NK-92 (cell line): ENCODE measurements around the gene ZNF331.
A peak's percentile ranks its signal among the peaks of the same experiment; 100 is the strongest.

ENCODE experiments used
- DNase-seq: peaks from one replicate; lab custom pipeline; 2025; ENCODE audit not compliant: unreplicated experiment; lab: John Stamatoyannopoulos, UW

The ZNF331 gene

DNA sequence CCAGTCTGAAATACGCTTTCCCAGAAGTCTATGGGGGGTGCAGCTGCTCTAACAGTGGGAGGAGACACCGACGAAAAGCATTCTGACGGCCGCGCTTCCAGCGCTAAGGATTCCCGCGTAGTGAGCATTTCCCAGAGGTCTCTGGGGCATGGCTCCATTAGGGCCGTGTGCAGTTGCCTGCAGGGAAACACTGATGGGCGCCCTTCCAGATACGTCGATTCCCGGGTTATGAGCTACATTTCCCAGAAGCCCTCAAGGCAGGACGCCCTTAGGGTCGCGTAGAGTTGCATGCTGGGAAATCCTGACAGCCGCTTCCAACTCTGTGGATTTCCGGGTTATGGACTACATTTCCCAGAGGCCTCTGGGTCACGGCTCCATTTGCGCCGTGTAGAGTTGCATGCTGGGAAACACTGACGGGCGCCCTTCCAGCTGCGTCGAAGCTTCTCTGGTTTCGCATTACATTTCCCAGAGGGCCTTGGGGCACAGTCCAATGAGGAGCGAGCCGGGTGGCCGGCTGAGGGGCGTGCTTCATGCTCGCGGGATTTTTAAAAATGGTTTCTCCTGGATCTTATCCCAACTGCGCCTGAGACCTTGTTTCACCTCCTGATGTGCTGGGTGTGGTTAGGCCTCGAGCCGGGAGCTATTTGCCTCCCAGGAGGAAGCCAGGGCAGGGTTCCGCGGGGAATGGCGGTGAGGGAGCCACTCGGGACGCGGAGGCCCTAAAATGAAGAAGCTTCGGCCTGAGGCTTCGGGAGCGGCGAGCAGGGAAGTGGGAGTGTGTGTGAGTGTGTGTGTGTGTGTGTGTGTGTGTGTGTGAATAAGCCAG lies 17.2 kb upstream of the ZNF331 start:
- peak; percentile 38 for DNase-seq

DNA sequence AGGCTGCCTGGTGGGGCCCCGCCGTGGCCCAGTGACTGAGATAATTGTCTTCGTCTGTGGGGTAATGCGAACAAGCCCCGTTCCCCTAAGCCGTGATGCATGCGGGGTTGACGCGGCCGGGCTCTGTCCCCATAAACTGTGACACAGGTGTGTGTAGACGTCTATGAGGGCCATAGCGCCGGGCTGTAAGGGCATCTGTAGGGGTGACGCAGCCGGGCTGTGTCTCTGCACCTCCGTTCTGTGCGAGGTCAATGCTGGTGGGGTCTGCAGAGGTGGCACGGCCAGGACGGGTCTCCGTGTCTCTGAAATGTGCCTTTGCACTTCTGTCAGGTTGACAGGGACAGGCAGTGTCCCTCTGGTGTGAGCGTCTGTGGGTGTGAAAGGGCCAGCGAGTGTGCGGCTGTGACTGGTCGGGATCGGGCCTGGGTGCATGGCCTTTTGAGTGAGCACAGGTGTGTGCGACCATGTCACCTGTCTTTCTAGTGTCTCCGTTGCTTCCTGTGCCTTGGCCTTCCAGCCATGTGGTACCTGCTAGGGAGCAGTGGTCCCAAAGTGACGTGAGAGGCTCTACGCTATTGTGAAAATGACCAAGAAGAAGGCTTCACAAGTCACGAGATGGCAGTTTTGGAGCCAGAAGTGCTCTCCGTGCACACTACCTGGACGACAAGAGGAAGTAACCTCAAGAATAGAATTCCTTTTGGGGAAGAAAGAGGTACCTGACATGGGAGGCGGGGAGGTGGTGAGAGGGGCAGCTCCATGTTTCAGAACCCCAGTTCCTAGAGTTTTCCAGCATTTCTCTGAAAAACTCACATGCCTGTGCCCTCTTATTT lies 16.4 kb upstream of the ZNF331 start:
- no peak for DNase-seq

DNA sequence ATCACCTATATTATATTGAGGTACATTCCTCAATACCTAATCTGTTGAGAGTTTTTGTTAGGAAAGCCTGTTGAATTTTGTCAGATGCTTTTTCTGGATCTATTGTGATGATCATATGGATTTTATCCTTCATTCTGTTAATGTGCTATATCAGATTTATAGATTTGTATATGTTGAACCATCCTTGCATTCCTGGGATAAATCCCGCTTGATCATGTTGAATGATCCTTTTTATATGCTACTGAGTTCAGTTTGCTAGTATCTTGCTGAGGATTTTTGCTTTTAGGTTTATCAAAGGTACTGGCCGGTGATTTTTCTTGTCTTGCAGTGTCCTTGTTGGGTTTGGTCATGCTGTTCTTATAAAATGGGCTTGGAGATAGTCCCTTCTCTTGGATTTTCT lies 12.0 kb upstream of the ZNF331 start:
- no peak for DNase-seq

DNA sequence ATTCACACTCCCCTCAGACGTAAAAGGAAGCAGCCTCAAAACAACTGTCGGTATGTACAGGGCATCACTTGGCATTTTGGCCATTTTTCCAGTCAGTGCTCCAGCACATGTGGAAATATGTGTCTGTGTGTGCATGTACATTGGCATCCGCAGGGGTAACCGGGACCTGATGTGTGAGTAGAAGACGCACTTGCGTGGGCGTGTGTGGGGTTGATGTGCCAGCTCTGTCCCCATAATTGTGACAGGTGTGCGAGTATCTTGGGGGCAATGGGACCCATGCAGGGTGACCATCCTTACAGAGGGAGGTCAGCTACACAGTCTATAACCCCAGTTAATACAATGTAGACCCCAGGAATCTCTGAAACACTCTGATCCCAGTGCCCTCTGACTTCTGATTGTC lies 7.3 kb upstream of the ZNF331 start:
- no peak for DNase-seq

DNA sequence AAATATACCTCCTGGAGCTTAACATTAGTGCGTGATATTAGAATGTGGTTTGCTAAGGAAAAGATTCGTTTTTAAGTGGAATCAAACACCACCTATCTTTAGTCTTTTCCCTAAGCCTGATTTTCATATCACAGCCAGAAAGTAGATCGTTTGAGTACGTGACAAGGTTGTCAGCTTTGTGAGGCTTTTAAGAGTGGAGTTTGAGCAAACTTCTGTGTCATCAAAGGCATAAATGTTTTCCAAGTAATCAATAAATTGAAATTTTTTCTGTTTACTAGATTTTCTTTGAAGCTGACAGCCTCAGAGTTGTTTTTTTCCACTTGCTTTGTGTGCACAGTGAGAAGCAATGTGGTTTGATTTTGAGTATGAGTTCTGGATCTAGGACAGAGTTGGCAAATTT lies 6.5 kb upstream of the ZNF331 start:
- DNase-seq = no peak

DNA sequence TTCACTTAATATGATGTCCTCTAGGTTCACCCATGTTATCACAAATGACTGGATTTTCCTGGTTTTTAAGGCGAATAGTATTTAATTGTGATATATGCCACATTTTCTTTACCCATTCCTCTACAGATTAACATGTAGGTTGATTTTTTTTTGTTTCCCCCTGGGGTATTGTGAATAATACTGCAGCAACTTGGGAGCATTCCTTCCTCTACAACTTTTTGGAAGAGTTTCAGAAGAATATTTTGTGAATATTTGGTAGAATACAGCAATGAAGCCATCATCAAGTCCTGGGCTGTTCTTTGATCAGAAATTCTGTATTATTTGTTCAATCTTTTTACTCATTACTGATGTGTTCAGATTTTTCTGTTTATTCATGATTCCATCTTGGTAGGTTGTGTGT lies 5.6 kb upstream of the ZNF331 start:
- no peak for DNase-seq

DNA sequence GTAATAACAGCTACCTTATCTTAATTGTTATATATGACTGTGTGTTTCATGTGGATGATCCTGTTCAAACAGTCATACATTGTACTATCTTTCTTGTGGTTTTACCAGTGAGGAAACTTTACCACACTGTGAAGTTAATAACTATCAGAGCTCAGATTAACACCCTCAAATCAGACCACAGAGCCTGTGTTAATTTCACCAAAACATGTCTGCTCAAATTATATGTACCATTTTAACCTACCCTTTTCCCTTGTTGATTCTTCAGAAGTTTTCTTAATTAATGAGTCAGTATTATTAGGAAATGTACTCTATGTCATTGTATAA lies 1.8 kb upstream of the ZNF331 start:
- no peak for DNase-seq

DNA sequence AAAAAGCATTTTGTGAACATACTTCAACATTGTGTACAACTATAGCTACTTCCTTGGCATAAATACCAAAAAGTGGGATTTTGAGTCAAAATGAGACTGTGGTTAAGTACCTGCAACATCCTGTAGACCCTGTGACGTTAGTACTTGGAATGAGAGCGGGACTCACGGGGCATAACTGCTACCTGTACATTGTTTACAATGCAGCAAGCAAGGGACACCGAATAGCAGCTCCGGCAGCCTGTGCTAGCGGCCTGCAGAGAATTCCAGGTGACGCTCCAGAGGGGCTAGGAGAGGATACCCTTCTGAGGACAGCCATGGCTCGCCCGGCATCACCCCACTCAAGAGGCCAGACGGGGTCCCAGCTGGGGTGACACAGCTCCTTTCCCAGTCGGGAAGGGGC lies 824 bp upstream of the ZNF331 start:
- no peak for DNase-seq

DNA sequence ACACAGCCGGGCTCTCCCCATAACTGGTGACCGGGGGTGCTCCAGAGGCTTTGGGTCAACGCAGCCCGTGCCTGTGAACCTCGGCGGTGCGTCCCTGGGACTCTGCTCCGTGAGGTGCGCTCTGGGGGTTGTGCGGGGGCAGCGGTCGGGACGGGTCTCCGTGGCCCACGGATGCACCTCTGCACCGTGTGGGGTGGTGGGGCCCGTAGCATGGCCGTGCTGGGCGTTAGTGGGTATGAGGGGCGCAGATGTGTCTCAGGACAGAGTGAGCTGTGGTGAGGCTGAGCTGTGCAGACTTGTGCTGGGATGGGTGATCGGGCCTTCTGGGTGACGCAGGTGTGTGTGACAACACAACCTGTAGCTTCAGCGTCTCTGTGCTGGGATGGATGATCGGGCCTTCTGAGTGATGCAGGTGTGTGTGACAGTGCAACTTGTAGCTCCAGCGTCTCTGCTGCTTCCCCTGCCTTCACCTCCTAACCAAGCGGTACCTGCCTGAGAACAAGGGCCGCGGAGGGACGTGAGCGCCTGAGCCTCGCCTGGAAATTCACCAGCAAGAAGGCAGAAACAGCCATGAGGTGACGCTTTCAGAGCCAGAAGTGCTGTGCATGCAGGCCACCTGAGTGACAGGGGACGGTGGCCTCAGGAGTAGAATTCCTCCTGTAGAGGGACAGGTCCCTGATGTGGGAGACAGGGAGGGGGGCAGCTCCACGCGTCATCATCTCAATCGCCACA lies 599 bp downstream of the ZNF331 start:
- no peak for DNase-seq

DNA sequence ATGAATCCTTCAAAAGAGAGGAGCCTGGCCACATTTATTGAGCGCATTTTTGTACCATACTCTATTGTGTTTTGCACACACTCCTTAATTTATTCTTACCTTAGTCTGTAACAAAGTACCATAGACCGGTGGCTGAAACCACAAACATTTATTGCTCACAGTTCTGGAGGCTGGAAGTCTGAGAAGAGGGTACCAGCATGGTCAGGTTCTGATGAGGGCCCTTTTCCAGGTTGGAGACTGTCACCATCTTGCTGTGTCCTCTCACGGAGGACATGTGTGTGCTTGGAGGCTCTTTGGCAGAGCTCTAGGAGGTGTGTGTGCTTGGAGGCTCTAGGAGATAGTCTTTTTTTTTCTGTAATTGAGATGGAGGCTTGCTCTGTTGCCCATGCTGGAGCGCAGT lies 2.1 kb downstream of the ZNF331 start:
- DNase-seq = no peak

DNA sequence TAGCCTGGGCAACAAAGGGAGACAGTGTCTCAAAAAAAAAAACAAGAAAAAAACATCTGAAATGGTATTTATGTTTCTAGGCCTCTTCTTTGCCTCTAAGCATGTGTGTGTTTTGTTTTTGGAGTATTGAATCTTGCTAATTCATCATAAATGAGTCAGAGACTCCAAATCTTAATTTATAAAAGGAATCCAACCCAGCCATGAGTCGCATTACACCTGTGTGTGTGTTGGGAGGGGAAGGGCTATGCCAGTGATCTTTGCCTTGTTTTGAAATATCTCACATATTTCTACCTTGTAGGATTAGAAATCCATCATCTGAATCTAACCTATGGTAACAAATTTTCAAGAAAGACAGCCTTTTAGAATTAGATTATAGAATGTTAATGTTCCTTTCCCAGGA lies 4.0 kb downstream of the ZNF331 start:
- no peak for DNase-seq

DNA sequence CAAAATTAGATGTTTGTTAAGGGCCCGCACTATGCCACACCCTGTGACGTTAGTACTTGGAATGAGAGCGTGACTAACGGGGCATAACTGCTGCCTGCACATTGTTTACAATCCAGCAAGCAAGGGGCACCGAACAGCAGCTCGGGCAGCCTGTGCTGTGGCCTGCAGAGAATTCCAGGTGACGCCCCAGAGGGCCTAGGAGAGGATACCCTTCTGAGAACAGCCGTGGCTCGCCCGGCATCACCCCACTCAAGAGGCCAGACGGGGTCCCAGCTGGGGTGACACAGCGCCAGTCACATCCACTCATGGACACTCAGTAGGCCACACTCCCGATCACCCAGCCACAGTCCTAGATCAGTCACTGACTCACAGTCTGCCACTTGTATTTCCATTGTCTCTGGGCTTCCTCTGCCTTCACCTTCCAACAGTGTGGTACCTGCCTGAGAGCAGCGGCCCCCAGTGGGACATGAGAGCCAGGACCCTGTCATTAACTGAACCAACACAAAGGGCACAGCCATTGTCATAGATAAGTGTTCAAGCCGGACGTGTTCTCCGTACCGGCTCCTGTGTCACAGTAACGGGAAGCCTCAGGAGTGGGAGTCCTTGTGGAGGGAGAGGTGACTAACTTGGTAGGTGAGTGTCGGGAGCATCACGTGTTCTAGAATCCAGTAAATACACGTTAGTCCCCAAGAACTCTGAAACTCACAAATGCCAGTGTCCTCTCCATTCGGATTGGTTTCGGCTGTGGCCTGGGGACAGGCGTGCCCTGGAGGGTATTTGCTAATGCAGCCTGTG lies 7.5 kb downstream of the ZNF331 start:
- DNase-seq = no peak

DNA sequence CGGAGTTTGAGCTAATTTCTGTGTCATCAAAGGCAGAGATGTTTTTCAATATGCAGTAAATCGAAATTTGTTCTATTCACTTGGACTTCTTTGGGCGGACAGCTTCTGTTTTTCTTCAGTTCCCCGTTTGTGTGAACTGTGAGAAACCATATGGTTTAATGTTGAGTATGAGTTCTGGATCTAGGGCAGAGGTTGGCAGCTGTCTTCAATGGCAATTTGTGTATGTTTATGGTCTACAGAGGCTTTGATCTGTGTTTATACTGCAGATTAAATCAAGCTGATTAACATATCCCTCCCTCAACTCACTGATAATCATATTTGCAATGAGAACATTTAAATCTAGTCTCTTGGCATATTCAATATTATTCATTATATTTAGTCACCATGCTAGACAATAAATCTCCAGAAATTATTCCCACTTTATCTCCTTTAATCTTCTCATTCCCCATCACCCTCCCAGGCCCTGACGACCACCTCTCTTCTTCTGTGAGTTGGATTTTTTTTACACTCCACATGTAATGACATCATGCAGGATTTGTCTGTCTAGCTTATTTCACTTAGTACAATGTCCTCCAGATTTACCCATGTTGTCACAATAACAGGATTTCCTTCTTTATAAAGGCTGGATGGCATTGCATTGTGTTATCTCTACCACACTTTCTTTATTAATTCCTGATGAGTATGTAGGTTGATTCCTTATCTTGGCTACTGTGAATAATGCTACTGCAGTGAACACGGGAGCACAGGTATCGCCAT lies 9.0 kb downstream of the ZNF331 start:
- no peak for DNase-seq

DNA sequence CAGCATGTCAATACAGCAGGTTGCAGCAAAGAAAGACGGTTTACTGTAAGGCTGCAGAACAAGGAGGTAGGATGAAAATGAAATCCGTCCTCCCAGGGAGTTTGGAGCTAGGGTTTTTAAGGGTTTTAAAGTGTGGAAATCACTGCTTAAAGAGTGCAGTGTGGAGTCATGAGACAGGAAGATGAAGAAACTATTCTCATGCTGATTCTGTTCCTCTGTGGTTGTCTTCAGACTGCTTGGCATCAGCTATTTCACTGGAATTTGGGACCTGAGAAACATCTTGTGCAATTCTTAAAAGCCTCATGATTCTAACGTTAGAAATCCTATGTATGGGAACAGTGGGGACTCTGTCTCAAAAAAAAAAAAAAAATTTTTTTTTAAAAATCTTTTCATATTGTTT lies 11.4 kb downstream of the ZNF331 start:
- DNase-seq = no peak

DNA sequence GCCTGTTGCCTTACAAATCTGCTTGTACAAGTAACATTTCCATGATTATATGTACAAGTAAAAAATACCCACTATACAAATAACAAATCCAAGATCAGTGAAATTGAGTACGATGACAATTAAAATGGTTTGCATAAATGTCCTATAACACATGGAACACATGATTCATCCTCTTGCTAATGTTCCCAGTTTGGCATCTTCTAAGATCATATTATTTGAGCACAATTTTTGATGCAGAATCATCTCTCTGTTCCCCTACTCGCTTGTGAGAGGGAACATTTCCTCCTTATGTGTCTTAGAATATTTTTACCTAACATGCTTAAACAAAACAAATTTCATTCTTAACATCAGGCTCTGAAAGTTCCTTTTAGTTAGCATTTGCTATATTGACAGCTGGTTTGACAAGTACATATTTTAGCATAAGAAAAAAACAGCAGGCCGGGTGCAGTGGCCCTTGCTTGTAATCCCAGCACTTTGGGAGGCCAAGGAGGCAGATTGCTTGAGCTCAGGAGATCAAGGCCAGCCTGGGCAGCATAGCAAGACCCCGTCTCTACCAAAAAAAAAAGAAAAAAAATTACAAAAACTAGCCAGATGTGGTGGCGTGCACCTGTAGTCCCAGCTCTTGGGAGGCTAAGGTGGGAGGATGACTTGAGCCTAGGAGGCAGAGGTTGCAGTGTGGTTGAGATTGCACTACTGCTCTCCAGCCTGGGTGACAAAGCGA lies 14.2 kb downstream of the ZNF331 start:
- no peak for DNase-seq

DNA sequence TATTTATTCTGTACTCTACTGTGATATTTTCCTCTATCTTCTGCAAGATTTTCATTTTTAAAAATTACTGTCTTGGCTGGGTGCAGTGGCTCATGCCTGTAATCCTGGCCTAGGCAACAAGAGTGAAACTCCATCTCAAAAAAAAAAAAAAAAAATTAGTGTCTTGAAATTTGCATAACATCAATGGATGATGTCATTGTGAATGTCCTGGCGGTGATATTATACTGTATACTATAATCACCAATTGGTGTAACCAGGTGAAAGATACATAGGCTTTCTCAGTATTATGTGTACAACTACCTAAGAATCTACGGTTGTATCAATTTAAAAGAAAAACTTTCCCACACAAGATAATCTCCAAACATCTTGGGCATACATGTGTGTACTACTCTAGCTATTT lies 15.2 kb downstream of the ZNF331 start:
- no peak for DNase-seq

DNA sequence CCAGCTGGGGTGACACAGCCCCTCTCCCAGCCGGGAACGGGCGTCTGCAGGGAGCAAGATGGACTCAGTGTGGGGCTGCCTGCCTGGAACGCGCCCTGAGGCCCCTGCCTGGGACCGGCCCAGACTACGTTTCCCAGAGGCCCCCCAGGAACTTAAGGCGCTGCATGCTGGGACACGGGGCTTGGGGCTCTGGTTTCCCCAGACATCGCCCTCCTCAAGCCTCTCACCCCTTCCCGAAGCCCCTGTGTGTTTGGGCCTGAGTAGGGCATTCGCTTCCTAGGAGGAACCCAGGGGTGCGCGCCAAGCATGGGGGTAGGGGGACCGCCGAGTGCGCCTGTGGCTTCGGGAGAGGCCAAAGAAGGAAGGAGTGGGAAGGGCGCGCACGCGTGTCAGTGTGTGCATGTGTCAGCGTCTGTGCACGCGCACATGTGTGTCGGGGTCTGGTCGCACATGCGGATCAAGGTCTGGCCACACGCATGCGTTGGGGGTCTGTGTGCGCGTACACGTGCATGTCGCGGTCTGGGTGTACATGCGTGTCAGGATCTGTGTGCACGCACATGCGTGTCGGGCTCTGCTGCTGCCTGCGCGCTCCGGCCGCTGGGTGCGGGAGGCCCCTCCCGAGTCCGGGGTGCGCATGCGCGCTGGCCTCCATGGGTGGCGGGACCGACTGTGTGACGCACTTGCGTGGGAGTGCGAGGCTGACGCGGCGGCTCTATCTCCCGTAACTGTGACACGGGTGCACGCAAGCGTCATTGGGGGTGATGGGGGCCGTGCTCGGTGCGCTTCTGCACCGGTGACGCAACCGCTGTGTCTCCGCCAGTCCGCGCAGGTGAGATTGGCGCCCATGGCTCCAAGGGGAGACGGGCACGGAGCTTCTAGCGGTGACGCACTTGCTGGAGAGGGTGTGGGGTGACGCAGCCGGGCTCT lies 16.2 kb downstream of the ZNF331 start:
- DNase-seq = peak; percentile 46

DNA sequence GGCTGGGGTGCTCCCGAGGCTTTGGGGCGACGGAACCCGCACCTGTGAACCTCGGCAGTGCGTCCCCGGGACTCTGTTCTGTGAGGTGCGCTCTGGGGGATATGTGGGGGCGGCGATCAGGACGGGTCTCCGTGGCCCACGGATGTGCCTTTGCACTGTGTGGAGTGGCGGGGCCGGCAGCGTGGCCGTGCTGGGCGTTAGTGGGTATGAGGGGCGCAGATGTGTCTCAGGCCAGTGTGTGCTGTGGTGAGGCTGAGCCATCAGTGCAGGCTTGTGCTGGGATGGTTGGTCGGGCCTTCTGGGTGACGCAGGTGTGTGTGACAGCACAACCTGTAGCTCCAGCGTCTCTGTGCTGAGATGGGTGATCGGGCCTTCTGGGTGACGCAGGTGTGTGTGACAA lies 16.9 kb downstream of the ZNF331 start:
- DNase-seq = no peak

DNA sequence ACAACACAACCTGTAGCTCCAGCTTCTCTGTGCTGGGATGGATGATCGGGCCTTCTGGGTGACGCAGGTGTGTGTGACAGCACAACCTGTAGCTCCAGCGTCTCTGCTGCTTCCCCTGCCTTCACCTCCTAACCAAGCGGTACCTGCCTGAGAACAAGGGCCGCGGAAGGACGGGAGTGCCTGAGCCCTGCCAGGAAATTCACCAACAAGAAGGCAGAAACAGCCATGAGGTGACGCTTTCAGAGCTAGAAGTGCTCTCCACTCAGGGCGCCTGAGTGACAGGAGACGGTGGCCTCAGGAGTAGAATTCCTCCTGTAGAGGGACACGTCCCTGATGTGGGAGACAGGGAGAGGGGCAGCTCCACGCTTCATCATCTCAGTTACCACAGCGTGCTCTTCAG lies 17.4 kb downstream of the ZNF331 start:
- DNase-seq = no peak
